ENCODE data around the gene TSEN34. TPM values are rescaled to one million over a fixed set of nuclear protein-coding genes. Genes with fewer than 3 reads are reported as not detected.

Gene TSEN34
- polyA plus RNA-seq, 1 of the 3 experiments (the other 2 are of a cell fraction), result 82.1 TPM

GRCh38 chr19:54156953-54157352 lies 34.2 kb upstream of the TSEN34 start:
- ChIA-PET CTCF (no interaction called here), POLR2A (no interaction called here)
- Histone ChIP-seq H3F3A (replicated peaks; ENCODE audit: insufficient read depth) (peaks cover 16% of the 10 kb centered on the region), H3K9ac (no peak overlapping the region), H3K79me2 (ENCODE audit: insufficient read depth) (peaks cover 19% of the 10 kb centered on the region; the same call in 1 of the 2 replicates), H4K20me1 (ENCODE audit: insufficient read depth) (no peaks in the 10 kb centered on the region), H3K4me2 (no peak overlapping the region), H3K9me3 (no peaks in the 10 kb centered on the region), H3K9me2 (no peaks in the 10 kb centered on the region), H2AFZ (ENCODE audit: low read depth) (no peak overlapping the region), H3K27ac (ENCODE audit: low read depth in 2 of 2, low read length in 1 of 2) (no peak overlapping the region), H3K27me3 (ENCODE audit: insufficient read depth) (no peaks in the 10 kb centered on the region), H3K36me3 (replicated peaks in 1 of 2; ENCODE audit: control insufficient read depth in 1 of 2, insufficient read depth in 2 of 2, low read length in 1 of 2) (peaks cover 27 to 52% of the 10 kb centered on the region in 2 experiments), H3K4me3 (ENCODE audit: low read depth in 2 of 2, low read length in 1 of 2) (no peak overlapping the region), H3K4me1 (ENCODE audit: control insufficient read depth in 1 of 2, insufficient read depth in 2 of 2, low read depth in 1 of 2, low read length in 1 of 2) (peaks cover 7 to 18% of the 10 kb centered on the region in 2 experiments; a peak in 2 of 4 replicates)
- 100% methylated on average over 3 of the region's 3 CpGs for WGBS (ENCODE audit: low lambda C conversion rate)
- TF ChIP-seq GABPA (IDR thresholded peaks at IDR 0.05; ENCODE audit: low read depth) (no peak), FOSL2 (IDR thresholded peaks at IDR 0.05; ENCODE audit: borderline replicate concordance, low read depth) (no peak), SIN3A (IDR thresholded peaks at IDR 0.05; ENCODE audit: borderline replicate concordance, low read depth, low read length) (no peak), USF1 (IDR thresholded peaks at IDR 0.05; ENCODE audit: borderline replicate concordance, low read depth) (no peak), USF2 (IDR thresholded peaks at IDR 0.05; ENCODE audit: borderline replicate concordance, low read depth, low read length) (no peak), MAX (IDR thresholded peaks at IDR 0.05; ENCODE audit: low read depth) (no peak), SMC3 (IDR thresholded peaks at IDR 0.05; ENCODE audit: low read depth, low read length) (no peak), GATA2 (CRISPR knock-in tag; IDR thresholded peaks at IDR 0.05) (no peak), RCOR1 (IDR thresholded peaks at IDR 0.05; ENCODE audit: low read length) (no peak), RAD21 (IDR thresholded peaks at IDR 0.05; ENCODE audit: low read length) (no peak), EZH2phosphoT487 (IDR thresholded peaks at IDR 0.05; ENCODE audit: borderline replicate concordance, low read depth) (no peak), CTCF (IDR thresholded peaks at IDR 0.05) (no peak), EP300 (IDR thresholded peaks at IDR 0.05; ENCODE audit: borderline replicate concordance in 1 of 2, low read depth in 1 of 2, low read length in 1 of 2) (no peak)
- DNase-seq, result no peak
